Glutamatergic neuron (in vitro differentiated cells): ENCODE data around the gene LIF. TPM values are rescaled to one million over a fixed set of nuclear protein-coding genes. Genes with fewer than 3 reads are reported as not detected.

Experiments
- DNase-seq: peaks from one replicate; pipeline ENCODE4 v3.0.0; 2022
- H3K27ac Mint-ChIP-seq: one replicate; pipeline ENCODE4 v1.8.0; 2020; ENCODE audit warnings: mild to moderate bottlenecking, mixed read lengths, inconsistent platforms; ENCODE audit not compliant: unreplicated experiment
- H3K27me3 Mint-ChIP-seq: one replicate; pipeline ENCODE4 v1.8.0; 2020; ENCODE audit warnings: mild to moderate bottlenecking, moderate library complexity, mixed read lengths, inconsistent platforms; ENCODE audit not compliant: unreplicated experiment
- H3K36me3 Mint-ChIP-seq: one replicate; pipeline ENCODE4 v1.8.0; 2020; ENCODE audit warnings: mild to moderate bottlenecking, mixed read lengths, inconsistent platforms; ENCODE audit not compliant: unreplicated experiment
- H3K4me1 Mint-ChIP-seq: one replicate; pipeline ENCODE4 v1.8.0; 2020; ENCODE audit warnings: mild to moderate bottlenecking, low read depth, mixed read lengths, inconsistent platforms; ENCODE audit not compliant: unreplicated experiment
- H3K4me3 Mint-ChIP-seq: one replicate; pipeline ENCODE4 v1.8.0; 2020; ENCODE audit warnings: mild to moderate bottlenecking, mixed read lengths, inconsistent platforms; ENCODE audit not compliant: unreplicated experiment
- H3K9me3 Mint-ChIP-seq: one replicate; pipeline ENCODE4 v1.8.0; 2020; ENCODE audit warnings: mild to moderate bottlenecking, moderate library complexity, mixed read lengths, inconsistent platforms; ENCODE audit not compliant: unreplicated experiment
- total RNA-seq: library from RNA; stranded (reverse); fragmentation: NEBNext Ultra II Directional; extraction: Animal tissue kit (Norgen Biotek cat#: 25700); gene quantifications from one replicate; pipeline ENCODE4 v1.2.1, GENCODE V29; 2021; ENCODE audit not compliant: unreplicated experiment
- TF ChIP-seq, protein P1 (sequence below): fragments of 200-600 bp; sonication (generic); IDR thresholded peaks from one replicate; pipeline ENCODE4 v1.5.0; 2021; ENCODE audit not compliant: partially characterized antibody, unreplicated experiment

LIF gene
- total RNA-seq, 1 donor from 2014 or later, result 0.29 TPM

DNA sequence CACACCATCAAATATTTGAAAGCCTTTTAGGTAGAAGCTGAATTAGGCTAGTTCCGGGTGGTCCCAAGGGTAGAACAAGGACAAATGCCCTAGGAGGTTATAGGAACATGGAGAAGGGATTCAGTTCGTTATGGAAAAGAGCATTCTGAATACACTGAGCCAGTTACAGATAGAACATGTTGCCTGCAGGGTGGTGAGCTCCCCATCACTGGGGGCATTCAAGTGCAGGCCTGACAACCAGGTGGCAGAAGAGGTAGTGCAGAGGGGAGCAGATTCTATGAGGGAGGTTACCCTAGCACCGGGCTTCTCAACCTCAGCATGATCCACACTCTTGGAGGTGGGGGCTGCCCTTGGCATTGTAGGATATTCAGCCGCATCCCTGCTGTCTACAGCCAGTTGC, 24.2 kb downstream of the LIF start:
- Mint-ChIP-seq H3K4me3 (no peak overlapping the region), H3K9me3 (peaks cover 1% of the 10 kb centered on the region), H3K27ac (no peak overlapping the region), H3K4me1 (no peaks in the 10 kb centered on the region), H3K27me3 (peaks cover 7% of the 10 kb centered on the region), H3K36me3 (no peaks in the 10 kb centered on the region)
- TF ChIP-seq, protein P1, sequence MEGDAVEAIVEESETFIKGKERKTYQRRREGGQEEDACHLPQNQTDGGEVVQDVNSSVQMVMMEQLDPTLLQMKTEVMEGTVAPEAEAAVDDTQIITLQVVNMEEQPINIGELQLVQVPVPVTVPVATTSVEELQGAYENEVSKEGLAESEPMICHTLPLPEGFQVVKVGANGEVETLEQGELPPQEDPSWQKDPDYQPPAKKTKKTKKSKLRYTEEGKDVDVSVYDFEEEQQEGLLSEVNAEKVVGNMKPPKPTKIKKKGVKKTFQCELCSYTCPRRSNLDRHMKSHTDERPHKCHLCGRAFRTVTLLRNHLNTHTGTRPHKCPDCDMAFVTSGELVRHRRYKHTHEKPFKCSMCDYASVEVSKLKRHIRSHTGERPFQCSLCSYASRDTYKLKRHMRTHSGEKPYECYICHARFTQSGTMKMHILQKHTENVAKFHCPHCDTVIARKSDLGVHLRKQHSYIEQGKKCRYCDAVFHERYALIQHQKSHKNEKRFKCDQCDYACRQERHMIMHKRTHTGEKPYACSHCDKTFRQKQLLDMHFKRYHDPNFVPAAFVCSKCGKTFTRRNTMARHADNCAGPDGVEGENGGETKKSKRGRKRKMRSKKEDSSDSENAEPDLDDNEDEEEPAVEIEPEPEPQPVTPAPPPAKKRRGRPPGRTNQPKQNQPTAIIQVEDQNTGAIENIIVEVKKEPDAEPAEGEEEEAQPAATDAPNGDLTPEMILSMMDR, result no peak
- no peak for DNase-seq

DNA sequence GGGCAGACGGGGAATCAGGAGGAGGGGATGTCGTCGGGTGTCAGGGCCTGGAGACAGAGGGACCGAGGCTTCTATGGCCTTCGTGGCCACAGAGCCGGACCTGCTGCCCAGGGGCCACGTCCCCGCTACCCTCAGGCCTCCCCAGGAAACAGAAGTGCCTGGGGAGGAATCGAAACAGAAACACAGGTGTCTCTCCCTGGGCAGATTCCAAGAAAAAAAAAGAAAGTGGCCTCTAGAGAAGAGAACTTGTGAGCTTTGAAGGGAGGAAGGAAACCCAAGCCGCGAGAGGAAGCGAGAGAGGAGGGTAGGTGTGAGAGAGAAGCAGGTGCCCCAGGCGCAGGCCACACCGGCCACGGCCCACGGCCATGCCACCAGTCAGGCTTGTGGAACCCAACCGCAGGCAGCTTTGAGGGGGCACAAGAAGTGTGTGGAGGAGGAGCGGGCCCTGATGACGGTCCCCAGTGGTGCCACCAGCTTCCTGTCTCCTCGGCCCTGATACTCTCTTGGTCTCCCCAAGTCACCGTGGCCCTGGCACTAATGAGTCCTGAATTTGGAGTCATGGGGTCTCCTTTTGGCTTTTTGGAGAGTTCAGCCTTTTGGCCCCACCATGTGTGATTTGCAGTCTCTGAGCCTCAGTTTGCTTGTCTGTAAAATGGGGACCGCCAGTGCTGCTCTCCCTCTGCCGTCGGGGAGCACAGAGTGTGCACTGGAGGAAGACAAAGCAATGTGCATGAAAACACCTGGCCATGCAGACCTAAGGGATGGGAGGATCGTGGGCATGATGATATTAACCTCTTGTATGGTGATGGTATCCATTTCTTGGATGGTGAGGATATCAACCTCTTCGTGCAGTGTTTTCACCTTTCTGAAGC, 25.2 kb downstream of the LIF start:
- no peak for DNase-seq
- TF ChIP-seq, protein P1, result no peak
- H3K27ac Mint-ChIP-seq, result no peak overlapping the region
- H3K9me3 Mint-ChIP-seq, result peaks cover 1% of the 10 kb centered on the region
- H3K4me1 Mint-ChIP-seq, result no peaks in the 10 kb centered on the region
- H3K27me3 Mint-ChIP-seq, result peaks cover 5% of the 10 kb centered on the region
- H3K36me3 Mint-ChIP-seq, result no peaks in the 10 kb centered on the region
- no peak overlapping the region for H3K4me3 Mint-ChIP-seq

DNA sequence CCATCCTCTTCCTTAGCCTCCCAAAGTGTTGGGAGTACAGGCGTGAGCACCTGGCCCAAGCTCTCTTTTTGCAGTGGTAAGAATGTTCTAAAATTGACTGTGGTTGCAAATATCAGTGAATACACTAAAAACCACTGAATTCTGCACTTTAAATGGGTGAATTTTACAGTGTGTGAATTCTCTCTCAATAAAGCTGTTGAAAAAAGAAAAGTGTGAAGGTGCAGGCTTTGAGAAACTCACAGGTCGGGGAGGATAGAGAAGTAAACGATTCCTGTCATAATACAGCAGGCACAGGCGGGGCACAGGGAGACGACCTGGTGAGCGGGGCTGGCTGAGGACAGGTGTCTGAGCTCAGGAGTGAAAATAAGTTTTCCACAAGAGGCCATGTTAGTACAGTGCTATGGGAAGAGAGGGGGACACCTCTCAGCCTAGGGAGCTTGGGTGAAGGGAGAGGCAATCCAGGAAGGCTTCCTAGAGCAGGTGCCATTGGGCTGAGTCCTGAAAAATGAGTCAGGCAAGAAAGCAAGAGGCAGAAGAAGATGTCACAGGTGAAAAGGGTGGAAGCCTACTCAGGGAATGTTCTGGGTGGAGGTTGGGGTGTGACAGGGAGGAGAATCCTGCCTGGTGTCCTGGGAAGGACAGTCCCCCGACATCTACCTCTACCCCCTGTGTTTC, 26.1 kb downstream of the LIF start:
- Mint-ChIP-seq H3K4me1 (no peaks in the 10 kb centered on the region), H3K27ac (no peak overlapping the region), H3K27me3 (peaks cover 6% of the 10 kb centered on the region), H3K9me3 (peaks cover 1% of the 10 kb centered on the region), H3K36me3 (no peaks in the 10 kb centered on the region), H3K4me3 (no peak overlapping the region)
- DNase-seq, result no peak
- TF ChIP-seq, protein P1, result no peak

DNA sequence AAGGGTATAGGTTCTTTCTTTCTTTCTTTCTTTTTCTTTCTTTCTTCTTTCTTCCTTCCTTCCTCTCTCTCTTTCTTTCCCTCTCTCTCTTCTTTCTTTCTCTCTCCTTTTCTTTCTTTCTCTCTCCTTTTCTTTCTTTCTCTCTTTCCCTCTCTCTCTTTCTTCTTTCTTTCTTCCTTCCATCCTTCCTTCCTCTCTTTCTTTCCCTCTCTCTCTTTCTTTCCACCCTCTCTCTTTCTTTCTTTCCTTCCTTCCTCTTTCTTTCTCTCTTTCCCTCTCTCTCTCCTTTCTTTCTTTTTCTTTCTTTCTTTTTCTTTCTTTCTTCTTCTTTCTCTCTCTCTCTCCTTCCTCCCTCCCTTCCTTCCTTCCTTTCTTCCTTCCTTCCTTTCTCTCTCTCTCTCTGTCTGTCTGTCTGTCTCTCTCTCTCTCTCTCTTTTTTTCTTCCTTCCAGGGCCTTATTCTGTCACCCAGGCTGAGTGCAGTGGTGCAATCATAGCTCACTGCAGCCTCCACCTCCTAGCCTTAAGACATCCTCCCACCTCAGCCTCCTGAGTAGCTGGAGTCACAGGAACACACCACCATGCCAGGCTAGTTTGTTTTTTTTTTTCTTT, 26.8 kb downstream of the LIF start:
- H3K27me3 Mint-ChIP-seq, result peaks cover 9% of the 10 kb centered on the region

More for the DNA sequence above, 26.8 kb downstream of the LIF start:
- no peak for DNase-seq
- TF ChIP-seq, protein P1, result no peak
- no peaks in the 10 kb centered on the region for H3K4me1 Mint-ChIP-seq
- no peak overlapping the region for H3K4me3 Mint-ChIP-seq
- H3K9me3 Mint-ChIP-seq, result peaks cover 1% of the 10 kb centered on the region
- no peak overlapping the region for H3K27ac Mint-ChIP-seq
- no peaks in the 10 kb centered on the region for H3K36me3 Mint-ChIP-seq
